ENCODE results near the gene SPSB3. TPM values are rescaled to one million over a fixed set of nuclear protein-coding genes. Genes with fewer than 3 reads are reported as not detected.

The SPSB3 gene
- 51.2 and 71.3 TPM in 2 replicates for total RNA-seq (ENCODE audit: low replicate concordance)
- long read RNA-seq, transcript SPSB3-209 (6 exons, 1,628 nt), result minor isoform, 5 of 60 reads
- long read RNA-seq, transcript SPSB3-208 (7 exons, 1,784 nt), result major isoform, 41 of 60 reads
- long read RNA-seq, partial matches to known transcripts, result 1 of 60 reads
- long read RNA-seq, other reads (novel, unspliced or antisense), result 9 of 60 reads

GRCh38 chr16:1782408-1783264 lies at the start of gene SPSB3, which contains the start of gene NUBP2:
Gene SPSB3, minus strand, starts transcription at chr16:1782571. Its CDS starts 1,088 bp downstream, at chr16:1781483.
Gene NUBP2, plus strand, starts transcription at chr16:1782960. Its CDS starts 61 bp downstream, at chr16:1783021.
- H3K27ac Mint-ChIP-seq, result peak within 1 kb of the TSS; percentile 95
- no peaks in the 10 kb centered on the region for H3K9me3 Mint-ChIP-seq
- H3K4me1 Mint-ChIP-seq (ENCODE audit: unreplicated experiment), result peaks cover 14% of the 10 kb centered on the region
- DNase-seq (ENCODE audit: extremely low spot score, unreplicated experiment), result peak; percentile 100
- H3K27me3 Mint-ChIP-seq, result no peaks in the 10 kb centered on the region
- TF ChIP-seq CTCF (conservative IDR thresholded peaks at IDR 0.05), result no peak
- peak within 1 kb of the TSS; percentile 97 for H3K4me3 Mint-ChIP-seq
- peaks cover 3% of the 10 kb centered on the region for H3K36me3 Mint-ChIP-seq

GRCh38 chr16:1831186-1832075 lies 49.1 kb upstream of the SPSB3 start:
- peaks cover 9% of the 10 kb centered on the region for H3K36me3 Mint-ChIP-seq
- no peak overlapping the region for H3K4me3 Mint-ChIP-seq
- TF ChIP-seq CTCF (conservative IDR thresholded peaks at IDR 0.05), result no peak
- no peak overlapping the region for H3K27ac Mint-ChIP-seq
- no peak for DNase-seq (ENCODE audit: extremely low spot score, unreplicated experiment)
- no peaks in the 10 kb centered on the region for H3K9me3 Mint-ChIP-seq
- H3K27me3 Mint-ChIP-seq, result no peaks in the 10 kb centered on the region
- H3K4me1 Mint-ChIP-seq (ENCODE audit: unreplicated experiment), result peaks cover 20% of the 10 kb centered on the region

GRCh38 chr16:1830213-1830612 lies 47.8 kb upstream of the SPSB3 start:
- TF ChIP-seq CTCF (conservative IDR thresholded peaks at IDR 0.05), result no peak
- no peaks in the 10 kb centered on the region for H3K27me3 Mint-ChIP-seq
- peak overlapping the region; percentile 39 for H3K27ac Mint-ChIP-seq
- peak overlapping the region; percentile 41 for H3K4me3 Mint-ChIP-seq
- H3K9me3 Mint-ChIP-seq, result no peaks in the 10 kb centered on the region
- peaks cover 9% of the 10 kb centered on the region for H3K36me3 Mint-ChIP-seq
- peaks cover 20% of the 10 kb centered on the region for H3K4me1 Mint-ChIP-seq (ENCODE audit: unreplicated experiment)
- DNase-seq (ENCODE audit: extremely low spot score, unreplicated experiment), result no peak

GRCh38 chr16:1828645-1829410 lies 46.5 kb upstream of the SPSB3 start:
- Mint-ChIP-seq H3K4me1 (ENCODE audit: unreplicated experiment) (peaks cover 20% of the 10 kb centered on the region), H3K27me3 (no peaks in the 10 kb centered on the region), H3K36me3 (peaks cover 9% of the 10 kb centered on the region), H3K27ac (peak overlapping the region; percentile 78), H3K4me3 (peak overlapping the region; percentile 96), H3K9me3 (no peaks in the 10 kb centered on the region)
- DNase-seq (ENCODE audit: extremely low spot score, unreplicated experiment), result no peak
- no peak for TF ChIP-seq CTCF (conservative IDR thresholded peaks at IDR 0.05)
